Measurements from ENCODE around the gene DEPDC1.

DEPDC1 gene

DNA sequence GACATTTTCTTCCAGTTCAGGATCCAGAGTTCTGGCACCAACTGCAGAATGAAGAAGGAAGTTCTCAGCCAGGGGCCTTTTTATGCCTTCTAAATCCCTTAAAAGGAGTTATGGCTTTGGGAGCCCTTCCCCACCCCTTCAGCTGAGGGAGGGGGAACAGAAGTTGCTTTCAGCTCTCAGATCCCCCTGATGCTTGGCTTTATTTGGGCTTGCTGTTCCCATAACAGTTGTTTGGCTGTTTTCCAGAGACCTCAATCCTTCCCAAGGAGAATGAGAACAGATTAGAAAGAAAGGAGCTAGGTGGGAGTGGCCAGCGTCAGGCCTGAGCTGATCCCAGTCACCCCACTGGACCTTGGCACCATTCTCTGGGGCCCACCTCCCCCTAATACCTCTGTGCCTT lies 47.0 kb downstream of the DEPDC1 start, which contains the start of gene RPE65:
TSS of gene RPE65 (minus strand) at position 54 of the 400 bp plus-strand sequence. CDS start at position 5, 49 bp downstream.
- Histone ChIP-seq H3K79me2 (ENCODE audit: low read length) (no peaks in the 10 kb centered on the region), H3K9me3 (ENCODE audit: insufficient read depth, low read length) (no peaks in the 10 kb centered on the region), H3K36me3 (replicated peaks; ENCODE audit: low read depth, low read length) (no peaks in the 10 kb centered on the region), H3K4me1 (ENCODE audit: low read length) (no peaks in the 10 kb centered on the region), H4K20me1 (ENCODE audit: insufficient read depth, low read length) (no peaks in the 10 kb centered on the region), H3K27me3 (ENCODE audit: low read depth, low read length) (no peaks in the 10 kb centered on the region), H3K4me2 (ENCODE audit: low read length) (no peak within 1 kb of the TSS), H2AFZ (ENCODE audit: low read depth, low read length) (no peak within 1 kb of the TSS), H3K4me3 (ENCODE audit: low read length) (no peak within 1 kb of the TSS), H3K27ac (ENCODE audit: low read length) (no peak within 1 kb of the TSS), H3K9ac (ENCODE audit: low read length) (no peak within 1 kb of the TSS)
- TF ChIP-seq EZH2phosphoT487 (IDR thresholded peaks at IDR 0.05; ENCODE audit: low read depth), result no peak
- TF ChIP-seq, protein P1, sequence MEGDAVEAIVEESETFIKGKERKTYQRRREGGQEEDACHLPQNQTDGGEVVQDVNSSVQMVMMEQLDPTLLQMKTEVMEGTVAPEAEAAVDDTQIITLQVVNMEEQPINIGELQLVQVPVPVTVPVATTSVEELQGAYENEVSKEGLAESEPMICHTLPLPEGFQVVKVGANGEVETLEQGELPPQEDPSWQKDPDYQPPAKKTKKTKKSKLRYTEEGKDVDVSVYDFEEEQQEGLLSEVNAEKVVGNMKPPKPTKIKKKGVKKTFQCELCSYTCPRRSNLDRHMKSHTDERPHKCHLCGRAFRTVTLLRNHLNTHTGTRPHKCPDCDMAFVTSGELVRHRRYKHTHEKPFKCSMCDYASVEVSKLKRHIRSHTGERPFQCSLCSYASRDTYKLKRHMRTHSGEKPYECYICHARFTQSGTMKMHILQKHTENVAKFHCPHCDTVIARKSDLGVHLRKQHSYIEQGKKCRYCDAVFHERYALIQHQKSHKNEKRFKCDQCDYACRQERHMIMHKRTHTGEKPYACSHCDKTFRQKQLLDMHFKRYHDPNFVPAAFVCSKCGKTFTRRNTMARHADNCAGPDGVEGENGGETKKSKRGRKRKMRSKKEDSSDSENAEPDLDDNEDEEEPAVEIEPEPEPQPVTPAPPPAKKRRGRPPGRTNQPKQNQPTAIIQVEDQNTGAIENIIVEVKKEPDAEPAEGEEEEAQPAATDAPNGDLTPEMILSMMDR (IDR thresholded peaks at IDR 0.05; ENCODE audit: low read depth, low read length), result no peak

DNA sequence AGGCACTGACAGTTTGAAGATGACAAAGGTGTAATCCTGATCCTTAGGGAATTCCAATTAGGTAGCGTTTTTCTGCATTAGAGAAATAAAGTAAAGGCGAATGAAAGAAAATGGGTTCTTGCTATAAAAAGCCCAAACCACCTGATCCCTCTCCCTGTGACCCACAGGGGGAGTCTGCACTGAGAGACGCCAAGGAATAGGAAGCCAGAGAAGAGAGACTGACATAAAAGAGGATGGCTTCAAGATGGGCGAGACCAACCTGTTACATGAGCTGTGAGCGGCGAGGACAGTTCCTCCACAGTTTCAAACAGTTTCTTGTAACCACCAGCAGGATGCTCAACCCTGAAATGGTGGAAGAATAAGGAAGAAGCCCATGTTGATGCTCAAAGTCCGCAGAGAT lies 48.5 kb downstream of the DEPDC1 start:
- H3K9ac ChIP-seq (ENCODE audit: low read length), result no peak overlapping the region
- H3K27ac ChIP-seq (ENCODE audit: low read length), result no peak overlapping the region
- no peak overlapping the region for H3K4me2 ChIP-seq (ENCODE audit: low read length)
- no peak overlapping the region for H2AFZ ChIP-seq (ENCODE audit: low read depth, low read length)
- no peaks in the 10 kb centered on the region for H4K20me1 ChIP-seq (ENCODE audit: insufficient read depth, low read length)
- H3K79me2 ChIP-seq (ENCODE audit: low read length), result no peaks in the 10 kb centered on the region
- no peaks in the 10 kb centered on the region for H3K4me1 ChIP-seq (ENCODE audit: low read length)
- TF ChIP-seq, protein P1 (IDR thresholded peaks at IDR 0.05; ENCODE audit: low read depth, low read length), result no peak
- TF ChIP-seq EZH2phosphoT487 (IDR thresholded peaks at IDR 0.05; ENCODE audit: low read depth), result no peak
- no peaks in the 10 kb centered on the region for H3K36me3 ChIP-seq (replicated peaks; ENCODE audit: low read depth, low read length)
- H3K4me3 ChIP-seq (ENCODE audit: low read length), result no peak overlapping the region
- no peaks in the 10 kb centered on the region for H3K9me3 ChIP-seq (ENCODE audit: insufficient read depth, low read length)
- no peaks in the 10 kb centered on the region for H3K27me3 ChIP-seq (ENCODE audit: low read depth, low read length)

- Histone ChIP-seq H3K79me2 (ENCODE audit: low read length) (no peaks in the 10 kb centered on the region), H3K4me2 (ENCODE audit: low read length) (no peak overlapping the region), H3K9ac (ENCODE audit: low read length) (no peak overlapping the region), H3K27ac (ENCODE audit: low read length) (no peak overlapping the region), H3K27me3 (ENCODE audit: low read depth, low read length) (no peaks in the 10 kb centered on the region), H2AFZ (ENCODE audit: low read depth, low read length) (no peak overlapping the region), H3K36me3 (replicated peaks; ENCODE audit: low read depth, low read length) (no peaks in the 10 kb centered on the region), H3K4me3 (ENCODE audit: low read length) (no peak overlapping the region), H3K4me1 (ENCODE audit: low read length) (no peaks in the 10 kb centered on the region), H3K9me3 (ENCODE audit: insufficient read depth, low read length) (no peaks in the 10 kb centered on the region), H4K20me1 (ENCODE audit: insufficient read depth, low read length) (no peaks in the 10 kb centered on the region)
- TF ChIP-seq EZH2phosphoT487 (IDR thresholded peaks at IDR 0.05; ENCODE audit: low read depth), result no peak
Observed at GRCh38 chr1:68445709-68446108, 51.2 kb downstream of the DEPDC1 start.

DNA sequence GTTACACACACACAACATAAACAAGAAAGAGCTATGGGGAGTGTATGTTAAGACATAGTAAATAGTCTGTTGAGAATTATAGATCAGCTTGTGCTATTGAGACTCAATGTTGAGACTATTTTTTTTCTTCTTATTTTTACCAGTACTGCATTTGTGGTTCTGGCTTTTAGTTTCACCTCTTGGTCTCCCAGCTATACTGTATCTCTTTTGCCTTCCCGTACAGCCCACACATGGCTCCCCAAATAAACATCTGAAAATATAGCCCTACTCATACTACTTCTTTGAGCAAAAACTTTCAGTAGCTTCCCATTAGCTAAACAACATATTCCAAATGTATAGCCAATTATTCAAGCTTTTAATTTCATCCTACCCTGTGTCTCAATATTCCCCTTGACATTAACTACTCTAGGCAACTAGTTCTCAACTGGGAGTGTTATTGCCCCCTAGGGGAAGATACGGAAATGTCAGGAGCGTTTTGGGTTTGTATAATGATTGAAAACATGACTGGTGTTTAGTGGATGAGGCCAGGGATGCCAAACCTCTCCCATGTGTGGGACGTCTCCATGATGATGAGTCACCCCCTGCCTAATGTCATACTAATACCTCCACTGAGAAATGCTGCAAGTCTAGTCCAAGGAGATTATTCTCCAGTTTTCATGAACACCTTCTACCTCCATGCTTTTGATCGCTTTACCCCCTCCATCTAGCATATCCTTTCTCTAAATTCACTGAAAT lies 53.9 kb downstream of the DEPDC1 start:
- Histone ChIP-seq H3K9me3 (ENCODE audit: insufficient read depth, low read length) (no peaks in the 10 kb centered on the region), H3K4me2 (ENCODE audit: low read length) (no peak overlapping the region)

More for the DNA sequence above, 53.9 kb downstream of the DEPDC1 start:
- H3K27ac ChIP-seq (ENCODE audit: low read length), result no peak overlapping the region
- TF ChIP-seq EZH2phosphoT487 (IDR thresholded peaks at IDR 0.05; ENCODE audit: low read depth), result no peak
- TF ChIP-seq, protein P1 (IDR thresholded peaks at IDR 0.05; ENCODE audit: low read depth, low read length), result peak; percentile 56
- H3K9ac ChIP-seq (ENCODE audit: low read length), result no peak overlapping the region
- no peaks in the 10 kb centered on the region for H4K20me1 ChIP-seq (ENCODE audit: insufficient read depth, low read length)
- no peak overlapping the region for H3K4me3 ChIP-seq (ENCODE audit: low read length)
- H3K27me3 ChIP-seq (ENCODE audit: low read depth, low read length), result no peaks in the 10 kb centered on the region
- no peaks in the 10 kb centered on the region for H3K79me2 ChIP-seq (ENCODE audit: low read length)
- no peak overlapping the region for H2AFZ ChIP-seq (ENCODE audit: low read depth, low read length)
- H3K4me1 ChIP-seq (ENCODE audit: low read length), result no peaks in the 10 kb centered on the region
- no peaks in the 10 kb centered on the region for H3K36me3 ChIP-seq (replicated peaks; ENCODE audit: low read depth, low read length)
